Caki2 (cell line): ENCODE results near the gene ZNF490. TPM values are rescaled to one million over a fixed set of nuclear protein-coding genes. Genes with fewer than 3 reads are reported as not detected.
"Not testable (repeated sequence)": the region's sequence is repeated elsewhere in the genome, so short reads cannot be mapped to it uniquely, and the experiment has no call there.

Experiments
- DNase-seq: peaks from one replicate; pipeline ENCODE4 v3.0.0-alpha.2; 2015; ENCODE audit warnings: low read depth
- in situ Hi-C: cut with HindIII; loops from 2 replicates; pipeline ENCODE4 v1.10.0; 2016; ENCODE audit warnings: low sequenced_read_pairs, low pct_unique_long_range_greater_than_20kb, mixed read lengths
- total RNA-seq: library from RNA; depleted of rRNA; stranded (reverse); fragments of >200 nt; shearing (Covaris generic); gene quantifications from 2 replicates; pipeline ENCODE4 v1.2.3, GENCODE V29; 2014; ENCODE audit warnings: low replicate concordance

The ZNF490 gene
- total RNA-seq, 1 experiment from 2014 or later: 6.7 TPM

DNA sequence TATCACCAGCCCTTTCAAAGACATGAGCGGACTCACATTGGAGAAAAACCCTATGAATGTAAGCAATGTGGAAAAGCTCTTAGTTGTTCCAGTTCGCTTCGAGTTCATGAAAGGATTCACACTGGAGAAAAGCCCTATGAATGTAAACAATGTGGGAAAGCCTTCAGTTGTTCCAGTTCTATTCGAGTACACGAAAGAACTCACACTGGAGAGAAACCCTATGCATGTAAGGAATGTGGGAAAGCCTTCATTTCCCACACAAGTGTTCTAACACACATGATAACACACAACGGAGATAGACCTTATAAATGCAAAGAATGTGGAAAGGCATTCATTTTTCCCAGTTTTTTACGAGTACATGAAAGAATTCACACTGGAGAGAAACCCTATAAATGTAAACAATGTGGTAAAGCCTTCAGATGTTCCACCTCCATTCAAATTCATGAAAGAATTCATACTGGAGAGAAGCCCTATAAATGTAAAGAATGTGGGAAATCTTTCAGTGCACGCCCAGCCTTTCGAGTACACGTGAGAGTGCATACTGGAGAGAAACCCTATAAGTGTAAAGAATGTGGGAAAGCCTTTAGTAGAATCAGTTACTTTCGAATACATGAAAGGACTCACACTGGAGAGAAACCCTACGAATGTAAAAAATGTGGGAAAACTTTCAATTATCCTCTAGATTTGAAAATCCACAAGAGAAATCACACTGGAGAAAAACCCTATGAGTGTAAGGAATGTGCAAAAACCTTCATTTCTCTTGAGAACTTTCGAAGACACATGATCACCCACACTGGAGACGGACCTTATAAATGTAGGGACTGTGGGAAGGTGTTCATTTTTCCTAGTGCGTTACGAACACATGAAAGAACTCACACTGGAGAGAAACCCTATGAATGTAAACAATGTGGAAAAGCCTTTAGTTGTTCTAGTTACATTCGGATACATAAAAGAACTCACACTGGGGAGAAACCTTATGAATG is 17.7 kb upstream of the ZNF490 start:
- DNase-seq: peak; percentile 32
- in situ Hi-C loops: no loop called here

DNA sequence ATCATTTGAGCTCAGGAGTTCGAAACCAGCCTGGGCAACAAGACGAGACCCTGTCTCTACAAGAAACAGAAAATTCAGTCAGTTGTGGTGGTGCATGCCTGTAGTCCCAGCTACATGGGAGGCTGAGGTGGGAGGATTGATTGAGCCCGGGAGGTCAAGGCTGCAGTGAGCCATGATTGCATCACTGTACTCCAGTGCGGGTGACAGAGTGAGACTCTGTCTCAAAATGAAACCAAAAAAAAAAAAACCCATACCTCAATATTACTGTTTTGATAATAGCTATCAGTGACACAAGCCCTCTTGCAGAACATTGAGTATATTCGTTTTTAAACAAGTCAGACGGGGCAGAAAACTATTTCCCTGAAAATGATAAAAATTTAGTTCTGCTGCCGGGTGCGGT is 16.3 kb upstream of the ZNF490 start:
- in situ Hi-C loops: no loop called here
- no peak for DNase-seq

- in situ Hi-C loops: no loop called here
Measured at GRCh38 chr19:12623361-12624031, 12.9 kb upstream of the ZNF490 start.

DNA sequence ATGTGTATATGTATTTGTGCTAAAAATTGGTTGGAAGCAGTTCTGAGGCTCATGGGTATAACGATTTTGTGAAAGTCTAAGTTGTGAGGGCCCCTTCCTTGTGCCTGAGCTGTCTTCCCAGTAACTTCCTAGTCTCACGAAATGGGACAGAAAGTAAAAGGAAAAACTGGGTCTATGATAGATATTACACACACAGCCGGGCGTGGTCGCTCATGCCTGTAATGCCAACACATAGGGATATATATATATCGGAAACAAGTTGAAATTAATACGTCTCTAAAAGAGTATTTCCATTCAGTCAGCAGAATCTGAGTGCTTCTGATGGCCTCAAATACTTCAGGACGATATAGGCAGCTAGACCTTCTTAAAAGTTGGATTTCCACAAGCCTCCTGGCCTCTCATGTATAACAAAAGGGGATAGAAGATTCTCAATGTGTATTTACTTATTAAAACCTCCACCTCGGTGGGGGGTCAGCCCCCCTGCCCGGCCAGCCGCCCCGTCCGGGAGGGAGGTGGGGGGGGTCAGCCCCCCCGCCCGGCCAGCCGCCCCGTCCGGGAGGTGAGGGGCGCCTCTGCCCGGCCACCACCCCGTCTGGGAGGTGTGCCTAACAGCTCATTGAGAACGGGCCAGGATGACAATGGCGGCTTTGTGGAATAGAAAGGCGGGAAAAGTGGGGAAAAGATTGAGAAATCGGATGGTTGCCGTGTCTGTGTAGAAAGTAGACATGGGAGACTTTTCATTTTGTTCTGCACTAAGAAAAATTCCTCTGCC is 10.8 kb upstream of the ZNF490 start:
- DNase-seq, in situ Hi-C loops: not testable (repeated sequence)

More at GRCh38 chr19:12623361-12624031, 12.9 kb upstream of the ZNF490 start:
- no peak for DNase-seq

GRCh38 chr19:12617646-12618045 is 7.0 kb upstream of the ZNF490 start:
- in situ Hi-C loops: no loop called here
- no peak for DNase-seq

- in situ Hi-C loops: no loop called here
- peak; percentile 62 for DNase-seq
Measured at GRCh38 chr19:12611361-12611699, 717 bp upstream of the ZNF490 start.

DNA sequence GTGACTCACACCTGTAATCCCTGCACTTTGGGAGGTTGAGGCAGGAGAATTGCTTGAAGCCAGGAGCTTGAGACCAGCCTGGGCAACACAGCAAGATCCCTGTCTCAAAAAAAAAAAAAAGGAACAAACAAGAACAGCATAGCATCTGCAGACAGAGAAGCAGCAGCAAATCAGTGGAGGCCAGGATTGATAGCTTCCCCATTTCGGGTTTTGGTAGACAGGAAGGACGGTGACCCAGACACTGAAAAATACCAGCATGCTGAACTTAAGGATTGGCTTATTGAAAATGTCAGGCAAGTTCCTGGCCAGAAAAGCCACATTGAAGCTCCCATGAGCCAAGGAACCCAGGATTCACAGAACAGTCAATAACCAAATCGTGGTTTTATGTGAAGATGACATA is 3.0 kb downstream of the ZNF490 start:
- in situ Hi-C loops: no loop called here

DNA sequence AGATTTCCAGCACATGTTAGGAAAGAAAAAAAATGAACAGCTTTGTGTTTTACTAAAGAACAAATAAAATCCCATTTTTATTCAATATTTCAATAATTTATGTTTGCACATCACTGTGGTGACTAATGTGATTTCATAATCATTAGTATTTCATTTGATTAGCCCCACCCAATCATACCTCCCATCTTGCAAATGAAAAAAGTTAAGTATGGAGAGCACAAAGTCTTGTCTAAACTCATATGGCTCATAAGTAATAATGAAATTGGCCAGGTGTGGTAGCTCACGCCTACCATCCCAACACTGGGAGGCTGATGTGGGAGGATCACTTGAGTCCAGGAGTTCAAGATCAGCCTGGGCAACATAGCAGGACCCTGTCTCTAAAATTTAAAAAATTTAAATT is 3.8 kb downstream of the ZNF490 start:
- DNase-seq: no peak
- in situ Hi-C loops: no loop called here

More for the DNA sequence above, 3.0 kb downstream of the ZNF490 start:
- DNase-seq: no peak

DNA sequence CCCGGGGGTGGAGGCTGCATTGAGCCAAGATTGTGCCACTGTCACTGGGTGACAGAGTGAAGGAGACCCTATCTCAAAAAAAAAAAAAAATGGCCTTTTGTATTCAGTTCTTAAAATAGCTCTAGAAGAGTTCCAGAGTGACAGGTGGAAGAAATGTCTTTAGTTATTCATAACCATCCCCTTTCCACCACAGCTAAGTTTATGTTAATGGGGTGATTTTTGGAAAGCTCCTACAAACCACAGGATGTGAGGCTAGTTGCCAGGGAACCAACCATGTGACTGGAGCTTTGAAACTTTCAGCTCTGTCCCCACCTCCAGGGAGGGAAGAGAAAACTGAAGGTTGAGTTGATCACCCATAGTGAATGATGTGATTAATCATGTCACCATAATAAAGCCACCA is 6.9 kb downstream of the ZNF490 start:
- no peak for DNase-seq

DNA sequence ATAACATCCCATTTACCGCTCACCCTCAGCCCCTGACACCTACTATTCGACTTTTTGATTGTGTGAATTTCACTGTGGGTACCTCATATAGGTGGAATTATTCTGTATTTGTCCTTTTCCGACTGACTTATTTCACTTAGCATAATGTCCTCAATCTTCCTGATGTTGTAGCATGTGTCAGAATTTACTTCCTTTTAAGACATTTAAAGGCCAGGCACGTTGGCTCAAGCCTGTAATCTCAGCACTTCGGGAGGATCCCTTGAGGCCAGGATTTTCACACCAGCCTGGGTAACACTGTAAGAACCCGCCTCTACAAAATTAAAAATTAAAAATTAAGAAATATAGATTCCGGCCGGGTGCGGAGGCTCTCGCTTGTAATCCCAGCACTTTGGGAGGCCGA is 13.0 kb downstream of the ZNF490 start:
- in situ Hi-C loops: no loop called here
- no peak for DNase-seq

More for the DNA sequence above, 6.9 kb downstream of the ZNF490 start:
- in situ Hi-C loops: no loop called here

GRCh38 chr19:12596927-12597548 is 13.6 kb downstream of the ZNF490 start:
- in situ Hi-C loops: no loop called here
- no peak for DNase-seq

GRCh38 chr19:12596485-12596884 is 14.1 kb downstream of the ZNF490 start:
- no peak for DNase-seq
- in situ Hi-C loops: no loop called here

DNA sequence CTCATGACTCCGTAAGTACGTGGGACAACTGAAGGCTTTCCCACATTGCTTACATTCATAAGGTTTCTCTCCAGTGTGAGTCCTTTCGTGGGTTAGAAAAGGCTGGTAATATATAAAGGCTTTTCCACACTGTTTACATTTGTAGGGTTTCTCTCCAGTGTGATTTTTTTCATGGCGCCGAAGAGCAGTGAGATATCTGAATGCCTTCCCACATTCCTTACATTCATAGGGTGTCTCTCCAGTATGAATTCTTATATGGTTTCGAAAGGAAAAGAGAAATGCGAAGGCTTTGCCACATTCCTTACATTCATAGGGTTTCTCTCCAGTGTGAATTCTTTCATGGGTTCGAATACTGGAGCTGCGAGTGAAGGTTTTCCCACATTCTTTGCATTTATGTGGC is 29.5 kb downstream of the ZNF490 start:
- in situ Hi-C loops: no loop called here
- DNase-seq: no peak

- in situ Hi-C loops: no loop called here
- peak; percentile 57 for DNase-seq
Measured at GRCh38 chr19:12580180-12580694, 30.4 kb downstream of the ZNF490 start.

DNA sequence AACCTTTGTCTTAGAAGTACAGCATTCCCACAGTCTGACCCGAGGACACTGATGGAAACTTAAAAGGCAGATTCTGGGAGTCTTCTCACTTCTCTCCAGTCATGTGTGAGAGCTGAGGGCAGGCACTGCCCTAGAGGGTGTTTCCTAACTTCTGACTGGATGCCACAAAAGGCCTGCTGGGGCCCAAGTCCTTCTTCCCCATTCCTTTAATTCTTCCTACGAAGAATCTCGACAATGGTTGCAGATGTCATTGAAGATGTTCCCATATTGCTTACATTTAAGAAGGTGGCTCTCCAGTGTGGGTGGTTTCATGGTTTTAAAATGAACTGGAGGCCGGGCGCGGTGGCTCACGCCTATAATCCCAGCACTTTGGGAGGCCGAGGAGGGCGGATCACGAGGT is 32.0 kb downstream of the ZNF490 start:
- in situ Hi-C loops: no loop called here
- DNase-seq: no peak

DNA sequence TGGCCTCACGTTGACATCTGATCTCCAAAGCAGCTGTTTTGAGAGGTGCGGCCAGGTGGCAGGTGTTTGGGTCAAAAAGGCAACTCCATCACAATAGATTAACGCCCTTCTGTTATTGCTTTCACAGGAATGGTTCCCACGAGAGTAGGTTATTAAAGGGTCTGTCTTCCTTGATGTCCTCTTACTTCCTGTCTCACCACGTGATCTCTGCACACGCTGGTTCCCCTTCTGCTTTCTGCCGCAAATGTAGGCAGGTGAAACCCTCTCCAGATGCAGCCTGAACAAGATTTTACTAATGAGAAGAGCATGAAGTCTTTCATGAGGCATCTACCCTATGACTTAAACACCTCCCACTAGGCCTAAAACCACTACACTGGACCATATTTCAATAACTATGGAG is 36.6 kb downstream of the ZNF490 start:
- in situ Hi-C loops: no loop called here

GRCh38 chr19:12567951-12568350 is 42.7 kb downstream of the ZNF490 start:
- no peak for DNase-seq
- in situ Hi-C loops: no loop called here

More for the DNA sequence above, 36.6 kb downstream of the ZNF490 start:
- DNase-seq: no peak

DNA sequence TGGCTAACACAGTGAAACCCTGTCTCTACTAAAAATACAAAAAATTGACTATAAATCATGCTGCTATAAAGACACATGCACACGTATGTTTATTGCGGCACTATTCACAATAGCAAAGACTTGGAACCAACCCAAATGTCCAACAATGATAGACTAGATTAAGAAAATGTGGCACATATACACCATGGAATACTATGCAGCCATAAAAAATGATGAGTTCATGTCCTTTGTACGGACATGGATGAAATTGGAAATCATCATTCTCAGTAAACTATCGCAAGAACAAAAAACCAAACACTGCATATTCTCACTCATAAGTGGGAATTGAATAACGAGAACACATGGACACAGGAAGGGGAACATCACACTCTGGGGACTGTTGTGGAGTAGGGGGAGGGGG is 44.2 kb downstream of the ZNF490 start:
- DNase-seq, in situ Hi-C loops: not testable (repeated sequence)
